SU-DHL-6 (cell line): Measurements from ENCODE around the gene MIGA2.

Source experiments
- CTCF ChIP-seq: fragments of 200-600 bp; sonication (generic); IDR thresholded peaks from one replicate; pipeline ENCODE4 v1.5.1; 2017; ENCODE audit warnings: antibody characterized with exemption, mild to moderate bottlenecking, low read length, moderate library complexity; ENCODE audit not compliant: insufficient read depth, poor library complexity, severe bottlenecking
- EZH2phosphoT487 ChIP-seq: fragments of 200-600 bp; sonication (generic), shearing (Covaris generic); conservative IDR thresholded peaks from 2 replicates; pipeline ENCODE4 v1.6.1; 2018; ENCODE audit warnings: mild to moderate bottlenecking, antibody characterized with exemption, low read length, moderate library complexity, mixed read lengths

DNA sequence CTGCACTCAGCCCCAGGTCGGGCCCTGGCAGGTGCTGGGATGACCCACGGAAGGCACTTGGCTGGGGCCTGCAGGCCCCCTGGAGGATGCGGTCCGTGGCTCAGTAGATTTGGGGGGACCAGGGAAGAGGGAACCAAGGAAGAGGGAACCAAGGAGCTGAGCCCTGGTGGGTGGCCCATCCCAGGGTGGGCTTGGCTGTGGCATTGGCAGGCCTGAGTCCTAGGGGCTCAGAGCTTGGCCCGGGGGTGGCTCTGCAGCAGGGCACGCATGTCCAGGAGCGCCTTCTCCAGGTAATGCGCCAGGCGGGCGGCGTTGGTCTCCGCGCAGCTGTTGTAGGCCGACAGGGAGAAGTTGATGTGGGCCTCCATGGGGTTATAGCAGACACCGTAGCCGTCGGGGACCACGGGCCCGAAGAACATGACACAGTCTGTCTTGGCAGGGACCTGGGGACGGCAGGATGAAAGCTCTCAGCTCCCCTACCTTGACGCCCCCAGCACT lies 58.8 kb downstream of the MIGA2 start:
- TF ChIP-seq CTCF (no peak), EZH2phosphoT487 (no peak)
